ENCODE measurements around the gene PUSL1.

PUSL1 gene

DNA sequence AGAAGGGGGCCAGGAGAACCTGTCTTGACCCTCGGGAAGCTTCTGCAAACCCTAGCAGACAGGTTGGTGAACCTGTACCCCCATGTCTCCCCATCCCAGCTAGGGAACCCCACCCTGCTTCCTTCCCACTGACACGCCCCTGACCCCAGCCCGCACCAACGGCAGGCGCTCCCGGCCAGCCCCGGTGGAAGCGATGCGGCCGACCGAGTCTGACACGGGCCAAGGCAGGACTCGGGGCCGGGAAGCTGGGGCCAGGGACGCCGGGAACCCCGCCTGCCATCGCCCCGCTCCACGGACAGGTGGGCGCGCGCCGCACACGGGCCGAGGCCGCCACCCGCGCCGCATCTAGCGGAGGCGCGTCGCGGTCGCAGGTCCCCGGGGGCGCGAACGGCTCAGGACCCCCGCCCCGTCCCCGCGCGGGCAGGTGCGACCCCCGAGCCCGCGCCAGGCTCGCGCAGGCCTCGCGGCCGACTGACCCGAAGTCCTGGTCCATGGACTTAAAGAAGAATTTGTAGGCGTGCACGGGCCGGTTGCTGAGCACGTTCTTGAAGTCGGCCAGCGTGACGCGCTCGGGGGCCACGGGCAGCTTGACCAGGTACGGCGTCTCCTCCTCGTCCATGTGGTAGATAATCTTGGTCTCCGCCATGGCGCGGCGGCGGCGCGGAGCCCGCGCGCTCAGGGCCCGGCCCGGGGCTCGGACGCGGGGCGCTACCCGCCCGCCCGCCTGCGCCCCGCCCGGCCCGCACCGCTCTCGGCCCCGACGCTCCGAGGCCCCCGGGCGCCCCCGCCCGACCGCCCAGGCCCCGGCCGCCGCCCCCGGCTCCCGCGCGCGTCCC is 40.2 kb downstream of the PUSL1 start:
- Histone ChIP-seq H3K27me3 (ENCODE audit: insufficient read depth, poor library complexity, severe bottlenecking) (peaks cover 21% of the 10 kb centered on the region), H3K27ac (replicated peaks) (peak overlapping the region; percentile 48; the same call in 1 of the 2 replicates), H3K4me3 (replicated peaks; ENCODE audit: insufficient read depth, low read length) (peak overlapping the region; percentile 71)
- no peak for DNase-seq (ENCODE audit: low read depth in 1 of 2, low spot score in 1 of 2)
- TF ChIP-seq POLR2AphosphoS5 (IDR thresholded peaks at IDR 0.05; ENCODE audit: low read depth) (no peak), SPI1 (IDR thresholded peaks at IDR 0.05; ENCODE audit: borderline replicate concordance, low read depth) (no peak), GABPA (IDR thresholded peaks at IDR 0.05; ENCODE audit: low read depth) (no peak)
- TF ChIP-seq, protein P1, sequence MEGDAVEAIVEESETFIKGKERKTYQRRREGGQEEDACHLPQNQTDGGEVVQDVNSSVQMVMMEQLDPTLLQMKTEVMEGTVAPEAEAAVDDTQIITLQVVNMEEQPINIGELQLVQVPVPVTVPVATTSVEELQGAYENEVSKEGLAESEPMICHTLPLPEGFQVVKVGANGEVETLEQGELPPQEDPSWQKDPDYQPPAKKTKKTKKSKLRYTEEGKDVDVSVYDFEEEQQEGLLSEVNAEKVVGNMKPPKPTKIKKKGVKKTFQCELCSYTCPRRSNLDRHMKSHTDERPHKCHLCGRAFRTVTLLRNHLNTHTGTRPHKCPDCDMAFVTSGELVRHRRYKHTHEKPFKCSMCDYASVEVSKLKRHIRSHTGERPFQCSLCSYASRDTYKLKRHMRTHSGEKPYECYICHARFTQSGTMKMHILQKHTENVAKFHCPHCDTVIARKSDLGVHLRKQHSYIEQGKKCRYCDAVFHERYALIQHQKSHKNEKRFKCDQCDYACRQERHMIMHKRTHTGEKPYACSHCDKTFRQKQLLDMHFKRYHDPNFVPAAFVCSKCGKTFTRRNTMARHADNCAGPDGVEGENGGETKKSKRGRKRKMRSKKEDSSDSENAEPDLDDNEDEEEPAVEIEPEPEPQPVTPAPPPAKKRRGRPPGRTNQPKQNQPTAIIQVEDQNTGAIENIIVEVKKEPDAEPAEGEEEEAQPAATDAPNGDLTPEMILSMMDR (IDR thresholded peaks at IDR 0.05; ENCODE audit: insufficient read depth, low read length) = no peak
- TF ChIP-seq, protein P2, sequence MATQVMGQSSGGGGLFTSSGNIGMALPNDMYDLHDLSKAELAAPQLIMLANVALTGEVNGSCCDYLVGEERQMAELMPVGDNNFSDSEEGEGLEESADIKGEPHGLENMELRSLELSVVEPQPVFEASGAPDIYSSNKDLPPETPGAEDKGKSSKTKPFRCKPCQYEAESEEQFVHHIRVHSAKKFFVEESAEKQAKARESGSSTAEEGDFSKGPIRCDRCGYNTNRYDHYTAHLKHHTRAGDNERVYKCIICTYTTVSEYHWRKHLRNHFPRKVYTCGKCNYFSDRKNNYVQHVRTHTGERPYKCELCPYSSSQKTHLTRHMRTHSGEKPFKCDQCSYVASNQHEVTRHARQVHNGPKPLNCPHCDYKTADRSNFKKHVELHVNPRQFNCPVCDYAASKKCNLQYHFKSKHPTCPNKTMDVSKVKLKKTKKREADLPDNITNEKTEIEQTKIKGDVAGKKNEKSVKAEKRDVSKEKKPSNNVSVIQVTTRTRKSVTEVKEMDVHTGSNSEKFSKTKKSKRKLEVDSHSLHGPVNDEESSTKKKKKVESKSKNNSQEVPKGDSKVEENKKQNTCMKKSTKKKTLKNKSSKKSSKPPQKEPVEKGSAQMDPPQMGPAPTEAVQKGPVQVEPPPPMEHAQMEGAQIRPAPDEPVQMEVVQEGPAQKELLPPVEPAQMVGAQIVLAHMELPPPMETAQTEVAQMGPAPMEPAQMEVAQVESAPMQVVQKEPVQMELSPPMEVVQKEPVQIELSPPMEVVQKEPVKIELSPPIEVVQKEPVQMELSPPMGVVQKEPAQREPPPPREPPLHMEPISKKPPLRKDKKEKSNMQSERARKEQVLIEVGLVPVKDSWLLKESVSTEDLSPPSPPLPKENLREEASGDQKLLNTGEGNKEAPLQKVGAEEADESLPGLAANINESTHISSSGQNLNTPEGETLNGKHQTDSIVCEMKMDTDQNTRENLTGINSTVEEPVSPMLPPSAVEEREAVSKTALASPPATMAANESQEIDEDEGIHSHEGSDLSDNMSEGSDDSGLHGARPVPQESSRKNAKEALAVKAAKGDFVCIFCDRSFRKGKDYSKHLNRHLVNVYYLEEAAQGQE (IDR thresholded peaks at IDR 0.05; ENCODE audit: insufficient replicate concordance, low read depth) = no peak

DNA sequence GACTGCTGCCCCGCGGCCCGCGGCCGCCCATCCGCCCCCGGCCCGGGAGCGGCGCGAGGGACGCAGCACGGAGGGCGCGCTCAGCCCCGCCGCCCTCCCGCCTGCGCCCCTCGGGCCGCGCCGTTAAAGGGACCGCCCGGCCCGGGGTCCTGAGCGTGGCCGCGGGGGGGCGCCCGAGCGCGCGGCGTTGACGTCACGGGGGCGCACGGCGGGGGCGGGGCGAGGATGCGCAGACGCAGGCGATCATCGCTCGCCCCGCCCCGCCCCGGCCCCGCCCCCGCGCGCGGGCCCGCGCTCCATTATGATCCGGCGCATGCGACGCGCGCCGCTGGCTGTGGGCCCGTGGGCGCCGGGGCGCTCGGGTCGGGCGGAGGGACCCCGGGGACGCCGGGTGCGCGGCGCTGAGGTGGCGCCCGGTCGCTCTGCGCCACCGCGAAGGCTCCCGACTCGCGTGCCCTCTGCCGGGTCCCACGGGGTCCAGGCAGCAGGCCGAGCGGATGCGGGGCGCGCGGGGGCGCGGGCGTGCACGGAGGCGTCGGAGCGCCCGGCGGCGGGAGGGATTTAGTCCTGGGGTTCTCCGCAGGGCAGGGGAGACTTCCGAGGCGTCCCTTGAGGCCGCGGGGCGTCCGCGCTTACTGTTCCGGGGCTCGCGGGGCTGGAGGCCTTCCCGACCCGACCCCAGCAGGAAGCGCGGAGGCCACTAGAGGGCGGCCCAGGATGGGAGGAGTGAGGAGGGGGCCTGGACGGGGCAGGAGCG is 41.0 kb downstream of the PUSL1 start, which contains the start of gene DVL1:
TSS of gene DVL1 (minus strand) at position 163 of the 757 bp plus-strand sequence. CDS start 353 bp downstream, outside the sequence.
- peak; percentile 51 to 62 for DNase-seq (ENCODE audit: low read depth in 1 of 2, low spot score in 1 of 2)
- peak within 1 kb of the TSS; percentile 56 for H3K27ac ChIP-seq (replicated peaks)
- peak within 1 kb of the TSS; percentile 71 for H3K4me3 ChIP-seq (replicated peaks; ENCODE audit: insufficient read depth, low read length)
- TF ChIP-seq POLR2AphosphoS5 (IDR thresholded peaks at IDR 0.05; ENCODE audit: low read depth) = no peak
- TF ChIP-seq, protein P2 (IDR thresholded peaks at IDR 0.05; ENCODE audit: insufficient replicate concordance, low read depth) = no peak
- no peak for TF ChIP-seq SPI1 (IDR thresholded peaks at IDR 0.05; ENCODE audit: borderline replicate concordance, low read depth)
- TF ChIP-seq, protein P1 (IDR thresholded peaks at IDR 0.05; ENCODE audit: insufficient read depth, low read length) = peak; percentile 18
- peaks cover 29% of the 10 kb centered on the region for H3K27me3 ChIP-seq (ENCODE audit: insufficient read depth, poor library complexity, severe bottlenecking)

DNA sequence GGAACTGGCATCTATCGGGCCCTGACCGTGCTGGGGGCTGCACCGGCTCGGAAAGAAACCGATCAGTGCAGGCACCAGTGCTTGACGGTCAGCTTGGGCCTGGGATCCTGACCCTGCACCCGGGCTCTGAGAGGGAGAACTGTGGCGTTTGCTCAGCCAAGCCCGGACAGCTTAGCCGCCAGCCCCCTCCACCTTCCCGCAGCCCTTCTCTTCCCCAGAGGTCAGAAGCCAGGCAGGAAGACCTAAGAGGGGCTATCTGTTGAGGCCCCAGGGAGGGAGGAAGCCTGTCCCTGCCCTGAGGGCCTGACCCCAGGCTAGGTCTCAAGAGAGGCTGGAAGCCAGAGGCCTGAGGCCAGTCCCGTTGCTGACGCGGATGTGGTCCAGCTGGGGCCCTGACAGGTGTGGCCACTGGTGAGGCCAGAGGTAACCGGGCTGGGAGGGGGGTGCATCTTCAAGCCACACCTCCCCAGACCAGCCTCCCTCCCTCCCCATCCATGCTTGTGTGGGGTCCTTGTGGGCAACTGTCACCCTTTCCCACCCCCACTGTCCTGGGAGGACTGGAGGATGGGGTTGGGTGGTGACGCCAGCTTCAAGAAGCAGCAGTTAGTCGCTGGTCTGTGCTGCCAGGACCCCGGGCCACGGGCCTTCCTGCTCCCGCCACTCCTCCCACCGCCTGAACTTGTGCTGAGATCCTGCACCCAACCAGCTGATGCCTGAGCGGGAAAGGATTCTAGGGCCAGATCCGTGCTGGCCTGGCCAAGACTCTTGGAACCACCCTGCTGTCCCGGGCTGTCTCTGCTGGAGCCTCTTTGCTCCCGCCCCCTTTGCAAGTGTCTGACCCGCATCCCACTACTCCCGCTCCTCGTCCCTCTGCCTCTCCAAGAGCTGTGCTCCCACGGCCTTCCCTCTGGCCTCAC is 43.4 kb downstream of the PUSL1 start:
- Histone ChIP-seq H3K27ac (replicated peaks) (no peak overlapping the region), H3K4me3 (replicated peaks; ENCODE audit: insufficient read depth, low read length) (no peak overlapping the region), H3K27me3 (ENCODE audit: insufficient read depth, poor library complexity, severe bottlenecking) (peaks cover 33% of the 10 kb centered on the region)
- no peak for TF ChIP-seq SPI1 (IDR thresholded peaks at IDR 0.05; ENCODE audit: borderline replicate concordance, low read depth)
- 0 out of 2 replicates have a peak, but pooled peaks have one; percentile 22 for TF ChIP-seq POLR2AphosphoS5 (IDR thresholded peaks at IDR 0.05; ENCODE audit: low read depth)
- TF ChIP-seq, protein P1 (IDR thresholded peaks at IDR 0.05; ENCODE audit: insufficient read depth, low read length) = no peak
- no peak for TF ChIP-seq GABPA (IDR thresholded peaks at IDR 0.05; ENCODE audit: low read depth)
- no peak for DNase-seq (ENCODE audit: low read depth in 1 of 2, low spot score in 1 of 2)
